ENCODE measurements around the gene LHX6. TPM values are rescaled to one million over a fixed set of nuclear protein-coding genes. Genes with fewer than 3 reads are reported as not detected.

Gene LHX6
- total RNA-seq, 1 experiment from 2014 or later = 0.62 TPM

DNA sequence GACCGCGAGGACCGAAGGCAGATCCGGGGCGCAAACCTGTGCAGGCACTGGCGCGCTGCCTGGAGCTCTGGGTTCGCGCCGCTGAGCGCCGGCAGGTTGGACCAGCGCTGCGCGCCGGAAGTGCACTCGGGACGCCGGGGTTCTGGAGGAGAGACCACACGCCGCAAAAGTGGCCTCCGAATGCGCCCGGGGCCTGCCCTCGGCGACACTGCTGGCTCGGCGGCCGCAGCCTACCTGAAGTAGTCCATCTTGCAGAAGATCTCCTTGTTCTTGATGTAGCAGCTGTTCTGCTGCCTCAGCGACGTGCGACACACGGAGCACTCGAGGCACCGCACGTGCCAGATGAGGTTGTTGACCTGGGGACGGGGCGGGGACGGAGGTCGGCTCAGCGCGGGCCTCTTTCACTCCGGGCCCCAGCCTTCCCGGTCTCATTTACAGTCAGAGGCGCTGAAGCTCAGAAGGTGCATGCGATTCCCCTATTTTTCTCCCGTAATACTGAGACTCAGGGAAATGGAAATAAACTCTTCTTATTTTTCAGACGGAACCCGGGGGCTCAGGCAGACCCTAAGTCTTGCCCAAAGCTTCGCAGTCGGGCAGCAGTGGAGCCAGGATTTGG, 2.5 kb downstream of the LHX6 start:
- POLR2A ChIA-PET = no interaction called here
- no peak for DNase-seq (ENCODE audit: low read depth, low spot score)

GRCh38 chr9:122225312-122226141, 3.2 kb downstream of the LHX6 start:
- DNase-seq (ENCODE audit: low read depth, low spot score) = no peak
- Histone ChIP-seq H3K36me3 (ENCODE audit: control insufficient read depth, insufficient read depth, low read length) (no peaks in the 10 kb centered on the region), H3K27me3 (ENCODE audit: control insufficient read depth, insufficient read depth, low read length) (peaks cover 7% of the 10 kb centered on the region; the same call in 1 of the 2 replicates), H3K9me3 (ENCODE audit: control insufficient read depth, insufficient read depth, low read depth, low read length) (no peaks in the 10 kb centered on the region), H3K4me1 (ENCODE audit: control insufficient read depth, insufficient read depth, low read length) (no peaks in the 10 kb centered on the region), H3K4me3 (ENCODE audit: low read depth in 2 of 2, low read length in 2 of 2) (no peak overlapping the region), H3K27ac (ENCODE audit: low read length) (no peak overlapping the region)
- in situ Hi-C loops (cut with HindIII; ENCODE audit: low pct_unique_long_range_greater_than_20kb, low sequenced_read_pairs) = no loop called here
- no peak for TF ChIP-seq TCF7L2 (IDR thresholded peaks at IDR 0.05; ENCODE audit: low read depth, low read length)
- TF ChIP-seq, protein P1, sequence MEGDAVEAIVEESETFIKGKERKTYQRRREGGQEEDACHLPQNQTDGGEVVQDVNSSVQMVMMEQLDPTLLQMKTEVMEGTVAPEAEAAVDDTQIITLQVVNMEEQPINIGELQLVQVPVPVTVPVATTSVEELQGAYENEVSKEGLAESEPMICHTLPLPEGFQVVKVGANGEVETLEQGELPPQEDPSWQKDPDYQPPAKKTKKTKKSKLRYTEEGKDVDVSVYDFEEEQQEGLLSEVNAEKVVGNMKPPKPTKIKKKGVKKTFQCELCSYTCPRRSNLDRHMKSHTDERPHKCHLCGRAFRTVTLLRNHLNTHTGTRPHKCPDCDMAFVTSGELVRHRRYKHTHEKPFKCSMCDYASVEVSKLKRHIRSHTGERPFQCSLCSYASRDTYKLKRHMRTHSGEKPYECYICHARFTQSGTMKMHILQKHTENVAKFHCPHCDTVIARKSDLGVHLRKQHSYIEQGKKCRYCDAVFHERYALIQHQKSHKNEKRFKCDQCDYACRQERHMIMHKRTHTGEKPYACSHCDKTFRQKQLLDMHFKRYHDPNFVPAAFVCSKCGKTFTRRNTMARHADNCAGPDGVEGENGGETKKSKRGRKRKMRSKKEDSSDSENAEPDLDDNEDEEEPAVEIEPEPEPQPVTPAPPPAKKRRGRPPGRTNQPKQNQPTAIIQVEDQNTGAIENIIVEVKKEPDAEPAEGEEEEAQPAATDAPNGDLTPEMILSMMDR (IDR thresholded peaks at IDR 0.05) = no peak
- TF ChIP-seq, protein P2, sequence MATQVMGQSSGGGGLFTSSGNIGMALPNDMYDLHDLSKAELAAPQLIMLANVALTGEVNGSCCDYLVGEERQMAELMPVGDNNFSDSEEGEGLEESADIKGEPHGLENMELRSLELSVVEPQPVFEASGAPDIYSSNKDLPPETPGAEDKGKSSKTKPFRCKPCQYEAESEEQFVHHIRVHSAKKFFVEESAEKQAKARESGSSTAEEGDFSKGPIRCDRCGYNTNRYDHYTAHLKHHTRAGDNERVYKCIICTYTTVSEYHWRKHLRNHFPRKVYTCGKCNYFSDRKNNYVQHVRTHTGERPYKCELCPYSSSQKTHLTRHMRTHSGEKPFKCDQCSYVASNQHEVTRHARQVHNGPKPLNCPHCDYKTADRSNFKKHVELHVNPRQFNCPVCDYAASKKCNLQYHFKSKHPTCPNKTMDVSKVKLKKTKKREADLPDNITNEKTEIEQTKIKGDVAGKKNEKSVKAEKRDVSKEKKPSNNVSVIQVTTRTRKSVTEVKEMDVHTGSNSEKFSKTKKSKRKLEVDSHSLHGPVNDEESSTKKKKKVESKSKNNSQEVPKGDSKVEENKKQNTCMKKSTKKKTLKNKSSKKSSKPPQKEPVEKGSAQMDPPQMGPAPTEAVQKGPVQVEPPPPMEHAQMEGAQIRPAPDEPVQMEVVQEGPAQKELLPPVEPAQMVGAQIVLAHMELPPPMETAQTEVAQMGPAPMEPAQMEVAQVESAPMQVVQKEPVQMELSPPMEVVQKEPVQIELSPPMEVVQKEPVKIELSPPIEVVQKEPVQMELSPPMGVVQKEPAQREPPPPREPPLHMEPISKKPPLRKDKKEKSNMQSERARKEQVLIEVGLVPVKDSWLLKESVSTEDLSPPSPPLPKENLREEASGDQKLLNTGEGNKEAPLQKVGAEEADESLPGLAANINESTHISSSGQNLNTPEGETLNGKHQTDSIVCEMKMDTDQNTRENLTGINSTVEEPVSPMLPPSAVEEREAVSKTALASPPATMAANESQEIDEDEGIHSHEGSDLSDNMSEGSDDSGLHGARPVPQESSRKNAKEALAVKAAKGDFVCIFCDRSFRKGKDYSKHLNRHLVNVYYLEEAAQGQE (IDR thresholded peaks at IDR 0.05; ENCODE audit: insufficient read depth in 1 of 2, low read depth in 2 of 2, low read length in 1 of 2) = no peak
- no peak for TF ChIP-seq POLR2AphosphoS5 (IDR thresholded peaks at IDR 0.05; ENCODE audit: low read depth, low read length)
- no peak for TF ChIP-seq SIN3A (IDR thresholded peaks at IDR 0.05; ENCODE audit: borderline replicate concordance, insufficient read depth, low read depth, low read length)
- no TSS peak for BruUV-seq (replicated peaks)
- no peak for ATAC-seq
- POLR2A ChIA-PET = no interaction called here
- intact Hi-C loops (cut with micrococcal nuclease; ENCODE audit: unreplicated experiment) = no loop called here
- CTCF ChIA-PET = no interaction called here

More for the DNA sequence above, 2.5 kb downstream of the LHX6 start:
- in situ Hi-C loops (cut with HindIII; ENCODE audit: low pct_unique_long_range_greater_than_20kb, low sequenced_read_pairs) = no loop called here
- peaks cover 7% of the 10 kb centered on the region; the same call in 1 of the 2 replicates for H3K27me3 ChIP-seq (ENCODE audit: control insufficient read depth, insufficient read depth, low read length)
- H3K4me3 ChIP-seq (ENCODE audit: low read depth in 2 of 2, low read length in 2 of 2) = no peak overlapping the region
- H3K36me3 ChIP-seq (ENCODE audit: control insufficient read depth, insufficient read depth, low read length) = no peaks in the 10 kb centered on the region
- CTCF ChIA-PET = no interaction called here
- H3K4me1 ChIP-seq (ENCODE audit: control insufficient read depth, insufficient read depth, low read length) = no peaks in the 10 kb centered on the region
- intact Hi-C loops (cut with micrococcal nuclease; ENCODE audit: unreplicated experiment) = no loop called here
- TF ChIP-seq, protein P1 (IDR thresholded peaks at IDR 0.05) = no peak
- TF ChIP-seq POLR2AphosphoS5 (IDR thresholded peaks at IDR 0.05; ENCODE audit: low read depth, low read length) (no peak), TCF7L2 (IDR thresholded peaks at IDR 0.05; ENCODE audit: low read depth, low read length) (no peak), SIN3A (IDR thresholded peaks at IDR 0.05; ENCODE audit: borderline replicate concordance, insufficient read depth, low read depth, low read length) (no peak)
- TF ChIP-seq, protein P2 (IDR thresholded peaks at IDR 0.05; ENCODE audit: insufficient read depth in 1 of 2, low read depth in 2 of 2, low read length in 1 of 2) = no peak
- no TSS peak for BruUV-seq (replicated peaks)
- H3K9me3 ChIP-seq (ENCODE audit: control insufficient read depth, insufficient read depth, low read depth, low read length) = no peaks in the 10 kb centered on the region
- no peak overlapping the region for H3K27ac ChIP-seq (ENCODE audit: low read length)
- no peak for ATAC-seq

All from Panc1 (cell line).